Lower lobe of right lung (tissue), 2 donors: ENCODE results near the gene DCP1B. TPM values are rescaled to one million over a fixed set of nuclear protein-coding genes. Genes with fewer than 3 reads are reported as not detected.
A peak's percentile ranks its signal among the peaks of the same experiment; 100 is the strongest.

Experiments
- ATAC-seq, 2 donors: fragments of 200-7000 bp; cut with Tn5 transposase; one replicate each; pipeline ENCODE4 v1.9.1; 2020 to 2022; ENCODE audit warnings: mild to moderate bottlenecking in 2 of 2, moderate library complexity in 2 of 2
- DNase-seq: peaks from one replicate; pipeline ENCODE4 v3.0.0-alpha.2; 2020
- H3K27ac ChIP-seq: fragments of 200-600 bp; one replicate; pipeline ENCODE4 v1.8.0; 2022
- H3K27me3 ChIP-seq: fragments of 200-600 bp; one replicate; pipeline ENCODE4 v1.8.0; 2022; ENCODE audit warnings: low read depth
- H3K36me3 ChIP-seq: fragments of 200-600 bp; one replicate; pipeline ENCODE4 v1.8.0; 2022; ENCODE audit warnings: mild to moderate bottlenecking
- H3K4me1 ChIP-seq: fragments of 200-600 bp; one replicate; pipeline ENCODE4 v1.8.0; 2022
- H3K4me3 ChIP-seq: fragments of 200-600 bp; one replicate; pipeline ENCODE4 v1.8.0; 2022; ENCODE audit warnings: mild to moderate bottlenecking
- H3K9me3 ChIP-seq: fragments of 200-600 bp; one replicate; pipeline ENCODE4 v1.8.0; 2022
- CTCF ChIP-seq: fragments of 200-600 bp; IDR thresholded peaks from one replicate; pipeline ENCODE4 v1.8.0; 2022; ENCODE audit warnings: antibody characterized with exemption, mild to moderate bottlenecking
- intact Hi-C: fragments of 100-400 bp; cut with DNase I; formaldehyde crosslinking; loops from one replicate; pipeline ENCODE4 v1.11.0; 2022
- total RNA-seq: library from RNA; stranded (reverse); fragmentation: NEBNext Ultra II Directional; extraction: Animal tissue kit (Norgen Biotek cat#: 25700); gene quantifications from one replicate; pipeline ENCODE4 v1.2.1, GENCODE V29; 2021
- donor health status: DM: no; HTN: yes; CAD: no; lungs with severe emphysema.

The DCP1B gene
- total RNA-seq, 1 donor from 2014 or later, result 12.4 TPM

GRCh38 chr12:1929985-1930802 is 74.1 kb downstream of the DCP1B start:
- Histone ChIP-seq H3K4me1 (no peaks in the 10 kb centered on the region), H3K27me3 (peaks cover 19% of the 10 kb centered on the region), H3K36me3 (no peaks in the 10 kb centered on the region), H3K27ac (no peak overlapping the region), H3K9me3 (no peaks in the 10 kb centered on the region), H3K4me3 (no peak overlapping the region)
- no peak for ATAC-seq
- TF ChIP-seq CTCF, result no peak
- intact Hi-C loops, result loop anchor here (10.0 kb wide), 2 partner anchors 115 to 135 kb away; no protein-coding TSS in a partner anchor
- no peak for DNase-seq

DNA sequence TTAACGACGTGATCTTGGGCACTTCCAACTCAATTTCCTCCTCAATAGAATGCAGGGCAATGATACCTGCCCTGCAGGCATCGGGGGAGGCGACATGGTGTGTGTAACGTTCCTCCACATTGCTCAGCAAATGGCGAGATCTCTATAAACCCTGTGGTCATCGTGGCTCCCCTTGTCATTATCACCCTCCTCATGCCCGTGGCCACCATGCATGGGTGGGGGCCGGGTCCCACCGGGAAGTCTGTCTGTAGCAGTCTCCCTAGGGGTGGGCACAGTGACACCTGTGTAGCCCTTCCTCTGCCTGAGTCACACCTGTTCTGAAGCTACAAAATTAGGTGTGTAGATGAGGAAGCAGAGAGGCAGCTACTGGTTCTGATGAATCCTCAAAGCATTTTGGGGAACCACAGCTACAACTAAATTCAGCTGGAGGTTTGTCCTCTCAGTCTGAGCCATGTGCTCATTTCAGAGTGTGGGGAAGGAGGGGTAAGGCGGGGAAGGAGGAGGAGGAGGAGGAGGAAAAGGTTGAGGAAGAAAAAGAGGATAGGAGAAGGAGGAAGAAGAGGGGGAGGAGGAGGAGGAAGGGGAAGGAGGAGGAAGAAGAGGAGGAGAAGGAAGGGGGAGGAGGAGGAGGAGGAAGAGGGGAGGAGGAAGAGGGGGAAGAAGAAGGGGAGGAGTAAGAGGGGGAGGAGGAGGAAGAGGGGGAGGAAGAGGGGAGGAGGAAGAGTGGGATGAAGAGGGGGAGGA is 74.8 kb downstream of the DCP1B start:
- DNase-seq, result peak; percentile 27
- Histone ChIP-seq H3K27ac (no peak overlapping the region), H3K4me1 (no peaks in the 10 kb centered on the region), H3K4me3 (no peak overlapping the region), H3K27me3 (peaks cover 23% of the 10 kb centered on the region), H3K9me3 (no peaks in the 10 kb centered on the region), H3K36me3 (no peaks in the 10 kb centered on the region)
- no peak for TF ChIP-seq CTCF
- intact Hi-C loops, result loop anchor here (10.0 kb wide), 1 partner anchor 115 kb away; no protein-coding TSS in a partner anchor
- ATAC-seq, result no peak

- intact Hi-C loops, result loop anchor here (10.0 kb wide), 1 partner anchor 114 kb away; no protein-coding TSS in a partner anchor
- H3K4me1 ChIP-seq, result no peaks in the 10 kb centered on the region
- peaks cover 23% of the 10 kb centered on the region for H3K27me3 ChIP-seq
- H3K4me3 ChIP-seq, result no peak overlapping the region
- H3K9me3 ChIP-seq, result no peaks in the 10 kb centered on the region
- H3K27ac ChIP-seq, result no peak overlapping the region
- ATAC-seq (no peak), DNase-seq (peak; percentile 28)
- no peak for TF ChIP-seq CTCF
- no peaks in the 10 kb centered on the region for H3K36me3 ChIP-seq
Measured at GRCh38 chr12:1928439-1929121, 75.7 kb downstream of the DCP1B start.

GRCh38 chr12:1927751-1928351 is 76.4 kb downstream of the DCP1B start:
- intact Hi-C loops, result loop anchor here (10.0 kb wide), 1 partner anchor 113 kb away; no protein-coding TSS in a partner anchor
- ATAC-seq, result no peak
- peak; percentile 28 for DNase-seq

More at GRCh38 chr12:1927751-1928351, 76.4 kb downstream of the DCP1B start:
- Histone ChIP-seq H3K36me3 (no peaks in the 10 kb centered on the region), H3K27ac (no peak overlapping the region), H3K4me1 (no peaks in the 10 kb centered on the region), H3K4me3 (no peak overlapping the region), H3K27me3 (peaks cover 23% of the 10 kb centered on the region), H3K9me3 (no peaks in the 10 kb centered on the region)
- TF ChIP-seq CTCF, result no peak
